ENCODE measurements around the gene SYT17. TPM values are rescaled to one million over a fixed set of nuclear protein-coding genes. Genes with fewer than 3 reads are reported as not detected.

Gene SYT17
- polyA plus RNA-seq, 2 of the 4 experiments (the other 2 are of a cell fraction), result 9.8 to 18.7 TPM

GRCh38 chr16:19179546-19180490 lies 11.8 kb downstream of the SYT17 start (continued):
- no peak for TF ChIP-seq BHLHE40 (IDR thresholded peaks at IDR 0.05; ENCODE audit: low read depth, low read length)
- TF ChIP-seq ELK1 (IDR thresholded peaks at IDR 0.05; ENCODE audit: low read depth, low read length), result no peak
- 0 out of 4 replicates have a peak, but pooled peaks of 1 of the 2 experiments have one; percentile 16 for TF ChIP-seq CEBPB (IDR thresholded peaks at IDR 0.05)
- no peak for TF ChIP-seq CHD4 (IDR thresholded peaks at IDR 0.05; ENCODE audit: borderline replicate concordance)
- TF ChIP-seq HOXB5 (CRISPR knock-in tag; IDR thresholded peaks at IDR 0.05), result no peak
- TF ChIP-seq GATA3 (IDR thresholded peaks at IDR 0.05; ENCODE audit: borderline replicate concordance), result no peak
- no peak for TF ChIP-seq TP53 (CRISPR knock-in tag; IDR thresholded peaks at IDR 0.05)
- TF ChIP-seq CTCF (IDR thresholded peaks at IDR 0.05), result peak; percentile 78
- no peak for TF ChIP-seq HOXA7 (CRISPR knock-in tag; IDR thresholded peaks at IDR 0.05)
- no peak for TF ChIP-seq SREBF2 (IDR thresholded peaks at IDR 0.05)
- no peak for TF ChIP-seq NFE2L2 (conservative IDR thresholded peaks at IDR 0.05; ENCODE audit: low read length)
- TF ChIP-seq E2F6 (IDR thresholded peaks at IDR 0.05; ENCODE audit: borderline replicate concordance, low read depth), result no peak
- no peak for TF ChIP-seq POLR2AphosphoS2 (conservative IDR thresholded peaks at IDR 0.05; ENCODE audit: low read length)

- H3K4me1 ChIP-seq, result peaks cover 14% of the 10 kb centered on the region
- FAIRE-seq, result no peak
- DNase-seq (ENCODE audit: low read depth in 1 of 2, low spot score in 1 of 2), result no peak
- H3K4me3 ChIP-seq, result no peak overlapping the region
- TF ChIP-seq CHD2 (IDR thresholded peaks at IDR 0.05; ENCODE audit: low read length, partially characterized antibody) (no peak), FOSB (CRISPR knock-in tag; IDR thresholded peaks at IDR 0.05) (no peak), HES2 (IDR thresholded peaks at IDR 0.05) (no peak), CBX8 (IDR thresholded peaks at IDR 0.05) (no peak), RARB (CRISPR knock-in tag; IDR thresholded peaks at IDR 0.05) (no peak), MAZ (IDR thresholded peaks at IDR 0.05; ENCODE audit: borderline replicate concordance, low read depth, low read length) (no peak), NR3C1 (IDR thresholded peaks at IDR 0.05) (no peak), USF2 (IDR thresholded peaks at IDR 0.05) (no peak), ZC3H11A (IDR thresholded peaks at IDR 0.05) (no peak)
- ChIA-PET CTCF (interaction anchor here (0.8 to 9.0 kb wide), 10 partner anchors 11 to 294 kb away, joined by 3 to 94 read pairs (median 4); no protein-coding TSS in a partner anchor), POLR2A (no interaction called here)
- no peaks in the 10 kb centered on the region for H3K9me3 ChIP-seq
- no peak overlapping the region for H3K4me2 ChIP-seq
- WGBS (ENCODE audit: missing lambda C conversion rate), result 92% methylated on average over 4 of the region's 4 CpGs
- no peak for ATAC-seq
- H3K27ac ChIP-seq, result no peak overlapping the region
Measured at GRCh38 chr16:19180741-19181140, 12.7 kb downstream of the SYT17 start.

Measured in A549 (cell line).